B cell (primary cell): Measurements from ENCODE around the gene SNTG2. TPM values are rescaled to one million over a fixed set of nuclear protein-coding genes. Genes with fewer than 3 reads are reported as not detected.

Experiments used
- ATAC-seq: fragments of 200-7000 bp; cut with Tn5 transposase; one replicate; pipeline ENCODE4 v1.10.0; 2021; ENCODE audit warnings: low read depth, mild to moderate bottlenecking, moderate number of reproducible peaks, moderate library complexity
- CTCF ChIA-PET: fragments of 350-600 bp; sonication (Branson Sonifier 250); formaldehyde crosslinking; loops from one replicate; lab custom pipeline; 2021; ENCODE audit warnings: antibody characterized with exemption, inconsistent platforms; lab: Charles Lee
- POLR2A ChIA-PET: fragments of 350-600 bp; sonication (Branson Sonifier 250); formaldehyde crosslinking; loops from one replicate; lab custom pipeline; 2021; ENCODE audit warnings: antibody characterized with exemption; lab: Charles Lee
- DNase-seq: peaks from one replicate; pipeline ENCODE4 v3.0.0; 2013
- H2AFZ ChIP-seq: 2 replicates; pipeline ENCODE4 v1.6.1; 2012; ENCODE audit warnings: mild to moderate bottlenecking, low read depth, low read length; ENCODE audit not compliant: insufficient read depth, poor library complexity, severe bottlenecking
- H3K27ac ChIP-seq, 2 donors: 1 replicate in 1 of 2; 2 replicates in 1 of 2; pipeline ENCODE4 v1.5.1; 2012 to 2013; ENCODE audit warnings: low read length in 2 of 2, mild to moderate bottlenecking in 2 of 2, moderate library complexity in 1 of 2
- H3K27me3 ChIP-seq, 4 experiments: fragments of 200-600 bp in 1 of 4; sonication (generic) in 1 of 4; replicated peaks in 1 of 4; 1 replicate in 2 of 4; 2 replicates in 2 of 4; pipeline versions ENCODE4 v1.6.1 to v1.7.0; 2013 to 2016; ENCODE audit warnings: low read length in 3 of 4, mild to moderate bottlenecking in 2 of 4, mixed read lengths in 1 of 4, moderate library complexity in 1 of 4; ENCODE audit not compliant: insufficient read depth in 4 of 4, control insufficient read depth in 3 of 4; ENCODE audit errors: control extremely low read depth in 1 of 4
- H3K36me3 ChIP-seq, 2 experiments: replicated peaks in 1 of 2; 1 replicate in 1 of 2; 2 replicates in 1 of 2; pipeline versions ENCODE4 v1.6.1 to v1.7.1; 2013; ENCODE audit warnings: low read length in 1 of 2; ENCODE audit not compliant: insufficient read depth in 2 of 2, control insufficient read depth in 1 of 2; ENCODE audit errors: control extremely low read depth in 1 of 2, extremely low read depth in 1 of 2
- H3K4me1 ChIP-seq, 2 donors: fragments of 200-600 bp in 1 of 2; sonication (generic) in 1 of 2; 1 replicate in 1 of 2; 2 replicates in 1 of 2; pipeline versions ENCODE4 v1.5.1 to v1.6.1; 2013 to 2017; ENCODE audit warnings: low read length in 2 of 2; ENCODE audit not compliant: control insufficient read depth in 2 of 2, insufficient read depth in 2 of 2
- H3K4me2 ChIP-seq: replicated peaks from 2 replicates; pipeline ENCODE3; 2012; ENCODE audit warnings: mild to moderate bottlenecking, low read depth, low read length; ENCODE audit not compliant: poor library complexity, severe bottlenecking
- H3K4me3 ChIP-seq, 5 experiments: fragments of 200-600 bp in 1 of 5; sonication (generic) in 1 of 5; 1 replicate in 3 of 5; 2 replicates in 2 of 5; pipeline versions ENCODE4 v1.5.1 to v1.7.0; 2011 to 2016; ENCODE audit warnings: low read length in 4 of 5, mild to moderate bottlenecking in 4 of 5, low read depth in 2 of 5, control low read depth in 1 of 5, moderate library complexity in 1 of 5; ENCODE audit not compliant: insufficient read depth in 1 of 5; ENCODE audit errors: control extremely low read depth in 1 of 5, extremely low read depth in 1 of 5
- H3K79me2 ChIP-seq: fragments of 200-600 bp; sonication (generic); one replicate; pipeline ENCODE4 v1.6.0; 2016; ENCODE audit warnings: low read length; ENCODE audit not compliant: control insufficient read depth, insufficient read depth
- H3K9ac ChIP-seq: fragments of 200-600 bp; sonication (generic); 2 replicates; pipeline ENCODE4 v1.6.1; 2017; ENCODE audit warnings: mild to moderate bottlenecking, low read length, moderate library complexity
- H3K9me3 ChIP-seq, 3 donors: one replicate each; pipeline versions ENCODE4 v1.6.1 to v1.7.1; 2013; ENCODE audit warnings: low read length in 2 of 3; ENCODE audit not compliant: control insufficient read depth in 2 of 3, insufficient read depth in 1 of 3; ENCODE audit errors: control extremely low read depth in 1 of 3
- H4K20me1 ChIP-seq: 2 replicates; pipeline ENCODE4 v1.6.0; 2012; ENCODE audit warnings: mild to moderate bottlenecking, low read length; ENCODE audit not compliant: insufficient read depth, control insufficient read depth, poor library complexity, severe bottlenecking
- H3K27ac Mint-ChIP-seq: one replicate; pipeline ENCODE4 v1.8.0; 2021; ENCODE audit warnings: mixed read lengths
- H3K27me3 Mint-ChIP-seq: one replicate; pipeline ENCODE4 v1.8.0; 2021; ENCODE audit warnings: mixed read lengths
- H3K4me1 Mint-ChIP-seq: one replicate; pipeline ENCODE4 v1.8.0; 2021; ENCODE audit warnings: mixed read lengths
- H3K4me3 Mint-ChIP-seq: one replicate; pipeline ENCODE4 v1.8.0; 2021; ENCODE audit warnings: mixed read lengths
- H3K9me3 Mint-ChIP-seq: one replicate; pipeline ENCODE4 v1.8.0; 2022; ENCODE audit warnings: mixed read lengths; ENCODE audit not compliant: insufficient read depth
- EZH2 ChIP-seq: IDR thresholded peaks from 2 replicates; pipeline ENCODE4 v1.6.1; 2012; ENCODE audit warnings: borderline replicate concordance, low read depth, mild to moderate bottlenecking, moderate library complexity, low read length; ENCODE audit not compliant: insufficient read depth, poor library complexity, severe bottlenecking
- WGBS: methylation state at CpG from one replicate; pipeline ENCODE4 v1.1.5; 2013; ENCODE audit warnings: missing lambda C conversion rate; ENCODE audit not compliant: insufficient coverage; 5-methylcytosine and 5-hydroxymethylcytosine counted together
- intact Hi-C: fragments of 100-400 bp; cut with micrococcal nuclease; formaldehyde crosslinking; loops from one replicate; pipeline ENCODE4 v1.10.0; 2022
- polyA plus RNA-seq: library from polyadenylated mRNA; depleted of rRNA; stranded (reverse); fragments of >200 nt; gene quantifications from 2 replicates; pipeline ENCODE4 v1.2.3, GENCODE V29; 2012
- total RNA-seq, 2 donors: library from RNA; stranded (reverse); fragments of 120-200 nt in 1 of 2; gene quantifications; 1 replicate in 1 of 2; 2 replicates in 1 of 2; pipeline versions ENCODE4 v1.2.3 to v1.2.4, GENCODE V29; 2013 to 2022
- TF ChIP-seq, protein P1 (sequence below): fragments of 200-600 bp; IDR thresholded peaks from one replicate; pipeline ENCODE4 v1.8.0; 2022; ENCODE audit warnings: antibody characterized with exemption, mild to moderate bottlenecking

SNTG2 gene
- total and polyA plus RNA-seq, 2 donors (not counting 1 experiment from before 2014, with no cell fraction given): 2.1 to 2.4 TPM

DNA sequence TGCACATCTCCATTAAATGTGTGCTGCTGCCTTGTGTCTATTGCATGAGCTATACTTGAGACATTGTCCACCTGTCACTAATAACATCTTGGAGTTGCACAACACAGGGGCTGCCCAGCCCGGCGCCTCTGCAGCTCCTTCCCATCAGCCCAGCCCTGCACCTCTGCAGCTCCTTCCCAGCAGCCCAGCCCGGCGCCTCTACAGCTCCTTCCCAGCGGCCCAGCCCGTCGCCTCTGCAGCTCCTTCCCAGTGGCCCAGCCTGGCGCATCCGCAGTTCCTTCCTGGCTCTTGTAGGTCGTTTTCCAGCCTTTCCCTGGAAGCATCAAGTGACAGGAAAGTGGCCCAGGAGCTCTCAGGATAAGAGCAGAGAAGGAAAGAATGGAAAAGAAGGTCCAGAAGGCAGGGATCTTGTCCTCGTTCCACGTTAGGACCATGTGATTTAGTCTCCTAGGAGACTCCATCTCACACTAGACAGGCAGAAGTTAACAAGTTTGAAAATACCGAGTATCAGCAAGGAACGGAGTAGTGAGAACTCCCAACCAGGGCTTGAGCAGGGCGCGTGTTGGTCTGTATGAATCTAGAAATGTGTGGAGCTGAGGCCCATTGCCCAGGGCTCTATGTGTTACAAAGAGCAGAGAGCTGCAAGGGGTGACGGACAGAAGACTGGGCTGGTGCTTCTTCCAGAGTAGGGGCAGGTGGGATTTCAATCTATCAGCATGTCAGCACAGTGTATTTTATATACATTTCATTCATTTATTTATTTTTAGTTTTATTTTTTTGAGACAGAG lies 346.9 kb downstream of the SNTG2 start:
- Histone ChIP-seq H3K27me3 (no peaks in the 10 kb centered on the region), H4K20me1 (no peaks in the 10 kb centered on the region), H3K79me2 (no peaks in the 10 kb centered on the region), H3K36me3 (no peaks in the 10 kb centered on the region), H3K9me3 (peaks cover 0 to 5% (median 0%) of the 10 kb centered on the region in 3 donors), H2AFZ (no peak overlapping the region), H3K9ac (no peak overlapping the region), H3K4me1 (peaks cover 0 to 3% of the 10 kb centered on the region in 2 donors), H3K27ac (no peak overlapping the region), H3K4me3 (no peak overlapping the region), H3K4me2 (no peak overlapping the region)
- WGBS: 79% methylated on average over 10 of the region's 17 CpGs
- no peak overlapping the region for H3K27ac Mint-ChIP-seq
- H3K4me3 Mint-ChIP-seq: no peak overlapping the region
- POLR2A ChIA-PET: no interaction called here
- H3K9me3 Mint-ChIP-seq: peaks cover 3% of the 10 kb centered on the region
- CTCF ChIA-PET: no interaction called here
- peaks cover 3% of the 10 kb centered on the region for H3K4me1 Mint-ChIP-seq
- intact Hi-C loops: no loop called here
- DNase-seq (no peak), ATAC-seq (no peak)
- no peak for TF ChIP-seq EZH2
- TF ChIP-seq, protein P1, sequence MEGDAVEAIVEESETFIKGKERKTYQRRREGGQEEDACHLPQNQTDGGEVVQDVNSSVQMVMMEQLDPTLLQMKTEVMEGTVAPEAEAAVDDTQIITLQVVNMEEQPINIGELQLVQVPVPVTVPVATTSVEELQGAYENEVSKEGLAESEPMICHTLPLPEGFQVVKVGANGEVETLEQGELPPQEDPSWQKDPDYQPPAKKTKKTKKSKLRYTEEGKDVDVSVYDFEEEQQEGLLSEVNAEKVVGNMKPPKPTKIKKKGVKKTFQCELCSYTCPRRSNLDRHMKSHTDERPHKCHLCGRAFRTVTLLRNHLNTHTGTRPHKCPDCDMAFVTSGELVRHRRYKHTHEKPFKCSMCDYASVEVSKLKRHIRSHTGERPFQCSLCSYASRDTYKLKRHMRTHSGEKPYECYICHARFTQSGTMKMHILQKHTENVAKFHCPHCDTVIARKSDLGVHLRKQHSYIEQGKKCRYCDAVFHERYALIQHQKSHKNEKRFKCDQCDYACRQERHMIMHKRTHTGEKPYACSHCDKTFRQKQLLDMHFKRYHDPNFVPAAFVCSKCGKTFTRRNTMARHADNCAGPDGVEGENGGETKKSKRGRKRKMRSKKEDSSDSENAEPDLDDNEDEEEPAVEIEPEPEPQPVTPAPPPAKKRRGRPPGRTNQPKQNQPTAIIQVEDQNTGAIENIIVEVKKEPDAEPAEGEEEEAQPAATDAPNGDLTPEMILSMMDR: no peak
- no peaks in the 10 kb centered on the region for H3K27me3 Mint-ChIP-seq

DNA sequence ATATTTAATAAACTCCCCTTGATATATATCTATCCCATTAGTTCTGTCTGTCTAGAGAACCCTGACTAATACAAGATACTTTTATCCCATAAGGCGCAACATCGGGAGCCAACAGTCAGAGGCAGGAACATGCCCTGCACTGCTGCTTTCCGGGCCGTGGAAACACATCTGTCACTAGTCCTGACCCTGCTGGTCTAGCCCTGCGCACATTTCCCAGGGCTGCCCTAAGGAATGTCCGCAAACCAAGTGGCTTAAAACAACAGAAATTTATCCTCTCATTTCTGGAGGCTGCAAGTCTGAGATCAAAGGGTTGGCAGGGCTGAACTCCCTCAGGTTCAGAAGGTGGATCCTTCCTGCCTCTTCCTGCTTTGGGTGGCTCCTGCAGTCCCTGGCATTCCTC lies 348.4 kb downstream of the SNTG2 start:
- H3K9me3 ChIP-seq: peaks cover 0 to 5% (median 0%) of the 10 kb centered on the region in 3 donors
- 96% methylated on average over 6 of the region's 6 CpGs for WGBS
- no peak overlapping the region for H3K27ac Mint-ChIP-seq
- H3K27me3 Mint-ChIP-seq: no peaks in the 10 kb centered on the region
- peaks cover 0 to 16% of the 10 kb centered on the region in 2 donors for H3K4me1 ChIP-seq
- no peak overlapping the region for H3K9ac ChIP-seq
- no peak overlapping the region for H2AFZ ChIP-seq
- no peaks in the 10 kb centered on the region for H3K36me3 ChIP-seq
- H3K4me2 ChIP-seq: no peak overlapping the region
- H3K9me3 Mint-ChIP-seq: no peaks in the 10 kb centered on the region
- intact Hi-C loops: no loop called here
- no peak overlapping the region for H3K4me3 Mint-ChIP-seq
- peaks cover 17% of the 10 kb centered on the region for H3K4me1 Mint-ChIP-seq
- no peak for TF ChIP-seq EZH2
- TF ChIP-seq, protein P1: no peak
- no peaks in the 10 kb centered on the region for H3K27me3 ChIP-seq
- DNase-seq: no peak
- ChIA-PET CTCF (no interaction called here), POLR2A (no interaction called here)
- no peak for ATAC-seq
- no peak overlapping the region for H3K27ac ChIP-seq
- H4K20me1 ChIP-seq: no peaks in the 10 kb centered on the region
- H3K79me2 ChIP-seq: no peaks in the 10 kb centered on the region
- no peak overlapping the region for H3K4me3 ChIP-seq
